IMR-90 (cell line): ENCODE results near the gene ID3.

ENCODE experiments used
- BHLHE40 ChIP-seq: fragments of 150-350 bp; IDR thresholded peaks from 2 replicates; pipeline ENCODE4 v1.6.1; 2016; ENCODE audit warnings: mild to moderate bottlenecking, low read depth, low read length
- CEBPB ChIP-seq: IDR thresholded peaks from 2 replicates; pipeline ENCODE4 v1.6.1; 2012; ENCODE audit warnings: low read depth, low read length, improper control_type of control experiment
- CHD1 ChIP-seq: IDR thresholded peaks from 2 replicates; pipeline ENCODE4 v1.6.1; 2012; ENCODE audit warnings: low read depth, low read length, improper control_type of control experiment
- CTCF ChIP-seq: conservative IDR thresholded peaks from 2 replicates; pipeline ENCODE4 v1.5.1; 2012; ENCODE audit warnings: mild to moderate bottlenecking, low read depth, low read length, improper control_type of control experiment
- ELK1 ChIP-seq: fragments of 150-350 bp; IDR thresholded peaks from 2 replicates; pipeline ENCODE4 v1.6.1; 2016; ENCODE audit warnings: low read depth, mild to moderate bottlenecking, low read length, moderate library complexity, borderline replicate concordance
- FOS ChIP-seq: fragments of 150-350 bp; IDR thresholded peaks from 2 replicates; pipeline ENCODE4 v1.6.1; 2016; ENCODE audit warnings: low read depth, low read length
- MAZ ChIP-seq: IDR thresholded peaks from 2 replicates; pipeline ENCODE4 v1.6.1; 2012; ENCODE audit warnings: low read depth, mild to moderate bottlenecking, low read length, improper control_type of control experiment, moderate library complexity, borderline replicate concordance
- MXI1 ChIP-seq: IDR thresholded peaks from 2 replicates; pipeline ENCODE4 v1.6.1; 2012; ENCODE audit warnings: low read depth, mild to moderate bottlenecking, low read length, moderate library complexity, borderline replicate concordance
- POLR2A ChIP-seq: IDR thresholded peaks from 2 replicates; pipeline ENCODE4 v1.6.1; 2012; ENCODE audit warnings: mild to moderate bottlenecking, low read depth, low read length
- RAD21 ChIP-seq: IDR thresholded peaks from 2 replicates; pipeline ENCODE4 v1.6.1; 2012; ENCODE audit warnings: low read length, improper control_type of control experiment
- RCOR1 ChIP-seq: IDR thresholded peaks from 2 replicates; pipeline ENCODE4 v1.6.1; 2012; ENCODE audit warnings: mild to moderate bottlenecking, low read length, improper control_type of control experiment; ENCODE audit not compliant: insufficient replicate concordance
- RFX5 ChIP-seq: IDR thresholded peaks from 2 replicates; pipeline ENCODE4 v1.8.0; 2012; ENCODE audit warnings: low read depth, mild to moderate bottlenecking, low read length, moderate library complexity
- USF2 ChIP-seq: fragments of 150-350 bp; IDR thresholded peaks from 2 replicates; pipeline ENCODE4 v1.6.1; 2017; ENCODE audit warnings: mild to moderate bottlenecking, antibody characterized with exemption, low read length, low read depth

- TF ChIP-seq POLR2A (no peak), CTCF (no peak), RAD21 (no peak), MXI1 (no peak), ELK1 (no peak), RFX5 (no peak), BHLHE40 (no peak), CHD1 (no peak), CEBPB (no peak), RCOR1 (no peak), USF2 (no peak), FOS (no peak), MAZ (no peak)
Measured at GRCh38 chr1:23530087-23530746, 29.1 kb downstream of the ID3 start.
